Measurements from ENCODE around the gene MNAT1.

DNA sequence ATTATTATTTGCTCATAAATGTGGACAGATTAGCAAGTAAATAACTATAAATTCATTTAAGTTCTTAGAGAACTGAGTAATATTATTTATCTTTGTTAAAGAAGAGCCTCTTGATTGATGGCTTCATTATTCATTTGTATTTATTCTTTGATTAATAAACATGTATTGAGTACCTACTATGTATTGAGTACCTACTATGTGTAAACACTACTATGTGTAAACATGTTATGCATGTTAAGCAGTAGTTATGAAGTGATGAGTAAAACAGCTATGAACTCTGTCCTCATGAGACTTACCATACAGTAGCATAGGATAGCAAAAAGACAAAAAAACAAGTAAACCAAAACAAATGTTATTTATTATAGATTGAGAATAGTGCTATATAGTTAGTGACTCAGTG lies 61.9 kb downstream of the MNAT1 start:
- TF ChIP-seq, protein P1, sequence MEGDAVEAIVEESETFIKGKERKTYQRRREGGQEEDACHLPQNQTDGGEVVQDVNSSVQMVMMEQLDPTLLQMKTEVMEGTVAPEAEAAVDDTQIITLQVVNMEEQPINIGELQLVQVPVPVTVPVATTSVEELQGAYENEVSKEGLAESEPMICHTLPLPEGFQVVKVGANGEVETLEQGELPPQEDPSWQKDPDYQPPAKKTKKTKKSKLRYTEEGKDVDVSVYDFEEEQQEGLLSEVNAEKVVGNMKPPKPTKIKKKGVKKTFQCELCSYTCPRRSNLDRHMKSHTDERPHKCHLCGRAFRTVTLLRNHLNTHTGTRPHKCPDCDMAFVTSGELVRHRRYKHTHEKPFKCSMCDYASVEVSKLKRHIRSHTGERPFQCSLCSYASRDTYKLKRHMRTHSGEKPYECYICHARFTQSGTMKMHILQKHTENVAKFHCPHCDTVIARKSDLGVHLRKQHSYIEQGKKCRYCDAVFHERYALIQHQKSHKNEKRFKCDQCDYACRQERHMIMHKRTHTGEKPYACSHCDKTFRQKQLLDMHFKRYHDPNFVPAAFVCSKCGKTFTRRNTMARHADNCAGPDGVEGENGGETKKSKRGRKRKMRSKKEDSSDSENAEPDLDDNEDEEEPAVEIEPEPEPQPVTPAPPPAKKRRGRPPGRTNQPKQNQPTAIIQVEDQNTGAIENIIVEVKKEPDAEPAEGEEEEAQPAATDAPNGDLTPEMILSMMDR (IDR thresholded peaks at IDR 0.05; ENCODE audit: poor library complexity, severe bottlenecking): no peak
- TF ChIP-seq, protein P2, sequence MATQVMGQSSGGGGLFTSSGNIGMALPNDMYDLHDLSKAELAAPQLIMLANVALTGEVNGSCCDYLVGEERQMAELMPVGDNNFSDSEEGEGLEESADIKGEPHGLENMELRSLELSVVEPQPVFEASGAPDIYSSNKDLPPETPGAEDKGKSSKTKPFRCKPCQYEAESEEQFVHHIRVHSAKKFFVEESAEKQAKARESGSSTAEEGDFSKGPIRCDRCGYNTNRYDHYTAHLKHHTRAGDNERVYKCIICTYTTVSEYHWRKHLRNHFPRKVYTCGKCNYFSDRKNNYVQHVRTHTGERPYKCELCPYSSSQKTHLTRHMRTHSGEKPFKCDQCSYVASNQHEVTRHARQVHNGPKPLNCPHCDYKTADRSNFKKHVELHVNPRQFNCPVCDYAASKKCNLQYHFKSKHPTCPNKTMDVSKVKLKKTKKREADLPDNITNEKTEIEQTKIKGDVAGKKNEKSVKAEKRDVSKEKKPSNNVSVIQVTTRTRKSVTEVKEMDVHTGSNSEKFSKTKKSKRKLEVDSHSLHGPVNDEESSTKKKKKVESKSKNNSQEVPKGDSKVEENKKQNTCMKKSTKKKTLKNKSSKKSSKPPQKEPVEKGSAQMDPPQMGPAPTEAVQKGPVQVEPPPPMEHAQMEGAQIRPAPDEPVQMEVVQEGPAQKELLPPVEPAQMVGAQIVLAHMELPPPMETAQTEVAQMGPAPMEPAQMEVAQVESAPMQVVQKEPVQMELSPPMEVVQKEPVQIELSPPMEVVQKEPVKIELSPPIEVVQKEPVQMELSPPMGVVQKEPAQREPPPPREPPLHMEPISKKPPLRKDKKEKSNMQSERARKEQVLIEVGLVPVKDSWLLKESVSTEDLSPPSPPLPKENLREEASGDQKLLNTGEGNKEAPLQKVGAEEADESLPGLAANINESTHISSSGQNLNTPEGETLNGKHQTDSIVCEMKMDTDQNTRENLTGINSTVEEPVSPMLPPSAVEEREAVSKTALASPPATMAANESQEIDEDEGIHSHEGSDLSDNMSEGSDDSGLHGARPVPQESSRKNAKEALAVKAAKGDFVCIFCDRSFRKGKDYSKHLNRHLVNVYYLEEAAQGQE (IDR thresholded peaks at IDR 0.05; ENCODE audit: borderline replicate concordance): no peak
